Heart left ventricle (tissue), 13 donors: Measurements from ENCODE around the gene ERRFI1.

Experiments
- POLR2A ChIP-seq, 2 donors: fragments of 450-650 bp; IDR thresholded peaks; one replicate each; pipeline ENCODE4 v1.6.1; 2017; ENCODE audit warnings: antibody characterized with exemption in 2 of 2, mild to moderate bottlenecking in 2 of 2, moderate library complexity in 2 of 2
- TF ChIP-seq, protein P1 (sequence below), 12 donors: fragments of 200-600 bp; sonication (generic) in 4 of 12; IDR thresholded peaks; one replicate each; pipeline versions ENCODE4 v1.5.0 to v1.8.0; 2018 to 2022; ENCODE audit warnings: antibody characterized with exemption in 12 of 12, mild to moderate bottlenecking in 5 of 12
- donor health status: ischemic (EF 13 %, LVEDD 7.1; RV severe dilation, severe dysfunction).
- donor health status: DM: no; HTN: yes; CAD: no.
- donor health status: DM: no; HTN: no; CAD: no.
- donor health status: ischemic (EF 25% LVEDD 6.9; RV normal size, moderate dysfunction).
- donor health status: ischemic (EF 25% LVEDD 5.7; RV mildly dilated, moderate dysfunction).
- donor health status: ischemic (EF 35%, LVEDD 5.7; RV mildly dilated, moderate dysfunction).
- donor health status: nonischemic (EF 11% LVEDD 7.7; RV severe dilation, severe dysfunction).
- donor health status: DM: yes; HTN: yes; CAD: no.
- donor health status: PGD.
- donor health status: ischemic (EF 29% LVEDD 5.4; RV normal size, mild dysfunction).
- donor health status: nonischemic (EF 23%, LVEDD 6.1; RV moderate dilation, normal function).

DNA sequence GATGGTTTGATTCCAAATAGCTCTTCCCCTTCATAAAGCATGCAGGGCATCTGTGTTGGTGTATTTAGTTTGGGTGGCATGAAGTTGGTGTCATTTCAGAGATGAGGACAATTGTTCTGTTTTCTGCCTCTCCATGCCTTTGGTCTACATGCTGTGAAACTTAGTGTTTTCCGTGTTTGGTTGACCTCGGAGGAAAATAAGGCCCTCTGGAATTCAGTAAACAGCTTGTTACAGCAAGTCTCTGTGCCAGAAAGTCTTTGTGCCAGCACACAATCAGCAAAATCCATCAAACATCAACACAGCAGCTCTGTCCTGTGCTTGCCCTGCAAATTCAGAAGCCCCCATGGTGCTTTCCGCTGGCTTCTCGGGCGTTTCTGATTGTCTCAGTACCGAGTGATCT is 55.1 kb downstream of the ERRFI1 start:
- TF ChIP-seq, protein P1, sequence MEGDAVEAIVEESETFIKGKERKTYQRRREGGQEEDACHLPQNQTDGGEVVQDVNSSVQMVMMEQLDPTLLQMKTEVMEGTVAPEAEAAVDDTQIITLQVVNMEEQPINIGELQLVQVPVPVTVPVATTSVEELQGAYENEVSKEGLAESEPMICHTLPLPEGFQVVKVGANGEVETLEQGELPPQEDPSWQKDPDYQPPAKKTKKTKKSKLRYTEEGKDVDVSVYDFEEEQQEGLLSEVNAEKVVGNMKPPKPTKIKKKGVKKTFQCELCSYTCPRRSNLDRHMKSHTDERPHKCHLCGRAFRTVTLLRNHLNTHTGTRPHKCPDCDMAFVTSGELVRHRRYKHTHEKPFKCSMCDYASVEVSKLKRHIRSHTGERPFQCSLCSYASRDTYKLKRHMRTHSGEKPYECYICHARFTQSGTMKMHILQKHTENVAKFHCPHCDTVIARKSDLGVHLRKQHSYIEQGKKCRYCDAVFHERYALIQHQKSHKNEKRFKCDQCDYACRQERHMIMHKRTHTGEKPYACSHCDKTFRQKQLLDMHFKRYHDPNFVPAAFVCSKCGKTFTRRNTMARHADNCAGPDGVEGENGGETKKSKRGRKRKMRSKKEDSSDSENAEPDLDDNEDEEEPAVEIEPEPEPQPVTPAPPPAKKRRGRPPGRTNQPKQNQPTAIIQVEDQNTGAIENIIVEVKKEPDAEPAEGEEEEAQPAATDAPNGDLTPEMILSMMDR (IDR thresholded peaks at IDR 0.05), result no peak
- TF ChIP-seq POLR2A (IDR thresholded peaks at IDR 0.05), result no peak
